ENCODE data around the gene WDR87.
"Not testable (repeated sequence)": the region's sequence is repeated elsewhere in the genome, so short reads cannot be mapped to it uniquely, and the experiment has no call there.

Gene WDR87

GRCh38 chr19:37877147-37877546 lies 29.2 kb downstream of the WDR87 start:
- no peak overlapping the region for H3K4me3 ChIP-seq
- H3K4me1 ChIP-seq: no peaks in the 10 kb centered on the region
- no peak for TF ChIP-seq CTCF (IDR thresholded peaks at IDR 0.05)
- H3K27me3 ChIP-seq: no peaks in the 10 kb centered on the region
- no peak overlapping the region for H3K27ac ChIP-seq
- intact Hi-C loops (cut with DNase I; ENCODE audit: low total_unique reads): no loop called here
- no peak for DNase-seq
- H3K36me3 ChIP-seq: no peaks in the 10 kb centered on the region
- peaks cover 0 to 7% (median 2%) of the 10 kb centered on the region in 3 donors for H3K9me3 ChIP-seq

- H3K4me1 ChIP-seq: no peaks in the 10 kb centered on the region
- no peak overlapping the region for H3K4me3 ChIP-seq
- no peaks in the 10 kb centered on the region for H3K36me3 ChIP-seq
- DNase-seq: no peak
- H3K9me3 ChIP-seq: no peaks in the 10 kb centered on the region
- peaks cover 0 to 2% of the 10 kb centered on the region in 2 donors for H3K27me3 ChIP-seq
- intact Hi-C loops (cut with DNase I; ENCODE audit: low total_unique reads): no loop called here
- no peak for TF ChIP-seq CTCF (IDR thresholded peaks at IDR 0.05)
- H3K27ac ChIP-seq: no peak overlapping the region
These were observed 30.4 kb downstream of the WDR87 start for GRCh38 chr19:37876032-37876431.

GRCh38 chr19:37874784-37875183 lies 31.6 kb downstream of the WDR87 start:
- no peak for TF ChIP-seq CTCF (IDR thresholded peaks at IDR 0.05)
- no peak for DNase-seq
- H3K27ac ChIP-seq: no peak overlapping the region
- no peak overlapping the region for H3K4me3 ChIP-seq
- peaks cover 0 to 2% of the 10 kb centered on the region in 2 donors for H3K27me3 ChIP-seq
- no peaks in the 10 kb centered on the region for H3K36me3 ChIP-seq
- intact Hi-C loops (cut with DNase I; ENCODE audit: low total_unique reads): no loop called here
- H3K4me1 ChIP-seq: no peaks in the 10 kb centered on the region
- H3K9me3 ChIP-seq: no peaks in the 10 kb centered on the region

DNA sequence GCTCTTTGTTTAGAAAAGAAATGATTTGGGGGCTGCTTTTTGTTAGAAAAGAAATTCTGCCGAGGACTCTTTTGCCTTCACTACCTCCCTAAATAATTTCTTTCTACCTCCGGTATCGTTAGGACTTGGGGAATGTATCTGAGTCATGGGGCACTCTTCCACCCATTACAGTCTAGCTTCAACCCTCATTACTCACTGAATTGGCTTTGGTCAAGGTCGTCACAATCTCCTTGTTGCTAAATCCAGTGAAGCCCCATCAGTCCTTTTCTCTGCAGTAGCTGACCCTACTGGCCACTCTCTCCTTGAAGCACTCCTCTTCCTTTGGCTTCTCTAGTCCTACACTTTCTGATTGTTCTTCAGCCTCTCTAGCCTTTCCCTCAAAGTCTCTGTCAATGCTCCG lies 34.0 kb downstream of the WDR87 start:
- Histone ChIP-seq H3K4me1 (no peaks in the 10 kb centered on the region), H3K36me3 (no peaks in the 10 kb centered on the region), H3K9me3 (no peaks in the 10 kb centered on the region), H3K27ac (no peak overlapping the region), H3K4me3 (no peak overlapping the region), H3K27me3 (peaks cover 0 to 2% of the 10 kb centered on the region in 2 donors)
- intact Hi-C loops (cut with DNase I; ENCODE audit: low total_unique reads): no loop called here
- TF ChIP-seq CTCF (IDR thresholded peaks at IDR 0.05): no peak
- DNase-seq: no peak

GRCh38 chr19:37869766-37870340 lies 36.5 kb downstream of the WDR87 start:
- H3K9me3 ChIP-seq: no peaks in the 10 kb centered on the region
- TF ChIP-seq CTCF (IDR thresholded peaks at IDR 0.05): no peak
- H3K4me3 ChIP-seq: no peak overlapping the region
- DNase-seq: no peak
- no peaks in the 10 kb centered on the region for H3K36me3 ChIP-seq
- intact Hi-C loops (cut with DNase I; ENCODE audit: low total_unique reads): no loop called here
- no peaks in the 10 kb centered on the region for H3K4me1 ChIP-seq
- peaks cover 0 to 2% of the 10 kb centered on the region in 2 donors for H3K27me3 ChIP-seq
- no peak overlapping the region for H3K27ac ChIP-seq

DNA sequence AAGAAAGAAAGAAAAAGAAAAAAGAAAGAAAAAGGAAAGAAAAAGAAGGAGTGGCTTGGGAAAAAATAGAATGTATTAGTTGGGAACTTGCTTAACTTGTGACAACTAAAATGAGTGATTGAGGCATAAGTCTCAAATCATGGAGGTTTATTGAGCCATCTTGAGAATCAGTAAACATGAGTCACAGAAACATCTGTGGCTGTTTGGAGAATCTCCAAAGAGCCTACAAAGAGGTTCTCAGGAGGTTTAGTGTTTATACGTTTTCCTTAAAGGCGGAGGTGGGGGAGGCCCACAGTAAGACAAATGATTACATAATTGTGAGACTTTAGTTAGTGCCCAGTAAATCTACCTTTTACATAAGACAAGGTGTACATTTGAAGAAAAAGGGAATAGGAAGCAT lies 38.6 kb downstream of the WDR87 start:
- intact Hi-C loops (cut with DNase I; ENCODE audit: low total_unique reads): no loop called here
- H3K27ac ChIP-seq: no peak overlapping the region
- DNase-seq: no peak

GRCh38 chr19:37865930-37866329 lies 40.5 kb downstream of the WDR87 start:
- DNase-seq; intact Hi-C loops (cut with DNase I; ENCODE audit: low total_unique reads): not testable (repeated sequence)

More for the DNA sequence above, 38.6 kb downstream of the WDR87 start:
- Histone ChIP-seq H3K4me1 (no peaks in the 10 kb centered on the region), H3K4me3 (no peak overlapping the region), H3K9me3 (no peaks in the 10 kb centered on the region), H3K36me3 (no peaks in the 10 kb centered on the region), H3K27me3 (peaks cover 0 to 2% of the 10 kb centered on the region in 2 donors)
- no peak for TF ChIP-seq CTCF (IDR thresholded peaks at IDR 0.05)

More at GRCh38 chr19:37865930-37866329, 40.5 kb downstream of the WDR87 start:
- not testable (repeated sequence) for H3K36me3 ChIP-seq, H3K4me1 ChIP-seq, H3K27ac ChIP-seq, H3K27me3 ChIP-seq, H3K4me3 ChIP-seq, H3K9me3 ChIP-seq
